ENCODE results near the gene RRBP1. TPM values are rescaled to one million over a fixed set of nuclear protein-coding genes. Genes with fewer than 3 reads are reported as not detected.

Gene RRBP1
- total RNA-seq, 2 donors from 2014 or later: 402 to 509 TPM

- Histone ChIP-seq H3K27me3 (no peaks in the 10 kb centered on the region), H3K4me3 (peak overlapping the region; percentile 74), H3K36me3 (no peaks in the 10 kb centered on the region), H3K4me1 (peaks cover 19% of the 10 kb centered on the region), H3K9me3 (no peaks in the 10 kb centered on the region), H3K9ac (ENCODE audit: low read depth in 2 of 2, low read length in 2 of 2) (peak overlapping the region; percentile 92 to 98), H3K27ac (peak overlapping the region; percentile 90)
- peak; percentile 16 for TF ChIP-seq CTCF (IDR thresholded peaks at IDR 0.05)
- peak; percentile 82 for DNase-seq
- intact Hi-C loops (cut with DNase I): loop anchor here (5.0 kb wide), 1 partner anchor 216 kb away; no protein-coding TSS in a partner anchor
Observed at GRCh38 chr20:17680836-17681725, 961 bp downstream of the RRBP1 start.

GRCh38 chr20:17679941-17680835 lies 1.9 kb downstream of the RRBP1 start:
- peak overlapping the region; percentile 74 for H3K4me3 ChIP-seq
- peaks cover 25% of the 10 kb centered on the region for H3K4me1 ChIP-seq
- H3K27me3 ChIP-seq: no peaks in the 10 kb centered on the region
- peak overlapping the region; percentile 90 for H3K27ac ChIP-seq
- H3K9ac ChIP-seq (ENCODE audit: low read depth in 2 of 2, low read length in 2 of 2): peak overlapping the region; percentile 92 to 98
- no peaks in the 10 kb centered on the region for H3K9me3 ChIP-seq
- no peak for TF ChIP-seq CTCF (IDR thresholded peaks at IDR 0.05)
- no peaks in the 10 kb centered on the region for H3K36me3 ChIP-seq
- DNase-seq: peak; percentile 82
- intact Hi-C loops (cut with DNase I): loop anchor here (5.0 kb wide), 1 partner anchor 217 kb away; no protein-coding TSS in a partner anchor

GRCh38 chr20:17678886-17679285 lies 3.2 kb downstream of the RRBP1 start:
- no peaks in the 10 kb centered on the region for H3K27me3 ChIP-seq
- no peaks in the 10 kb centered on the region for H3K9me3 ChIP-seq
- no peak overlapping the region for H3K4me3 ChIP-seq
- no peak for DNase-seq
- peak overlapping the region in 1 of 2 donors; percentile 26 for H3K9ac ChIP-seq (ENCODE audit: low read depth in 2 of 2, low read length in 2 of 2)
- no peak overlapping the region for H3K27ac ChIP-seq
- intact Hi-C loops (cut with DNase I): no loop called here
- peaks cover 22% of the 10 kb centered on the region for H3K4me1 ChIP-seq
- no peaks in the 10 kb centered on the region for H3K36me3 ChIP-seq
- TF ChIP-seq CTCF (IDR thresholded peaks at IDR 0.05): no peak

- Histone ChIP-seq H3K4me1 (peaks cover 22% of the 10 kb centered on the region), H3K36me3 (no peaks in the 10 kb centered on the region), H3K27ac (no peak overlapping the region), H3K9ac (ENCODE audit: low read depth in 2 of 2, low read length in 2 of 2) (no peak overlapping the region), H3K9me3 (no peaks in the 10 kb centered on the region), H3K4me3 (no peak overlapping the region), H3K27me3 (no peaks in the 10 kb centered on the region)
- intact Hi-C loops (cut with DNase I): no loop called here
- TF ChIP-seq CTCF (IDR thresholded peaks at IDR 0.05): no peak
- no peak for DNase-seq
Observed at GRCh38 chr20:17678295-17678694, 3.7 kb downstream of the RRBP1 start.

GRCh38 chr20:17676942-17677341 lies 5.1 kb downstream of the RRBP1 start:
- no peak for TF ChIP-seq CTCF (IDR thresholded peaks at IDR 0.05)
- Histone ChIP-seq H3K27me3 (no peaks in the 10 kb centered on the region), H3K9me3 (no peaks in the 10 kb centered on the region), H3K4me3 (no peak overlapping the region), H3K27ac (no peak overlapping the region), H3K36me3 (no peaks in the 10 kb centered on the region), H3K9ac (ENCODE audit: low read depth in 2 of 2, low read length in 2 of 2) (no peak overlapping the region), H3K4me1 (peaks cover 22% of the 10 kb centered on the region)
- no peak for DNase-seq
- intact Hi-C loops (cut with DNase I): no loop called here

Measured in colonic mucosa (tissue), 4 donors.